ENCODE measurements around the gene EPN3.
A peak's percentile ranks its signal among the peaks of the same experiment; 100 is the strongest.

EPN3 gene

DNA sequence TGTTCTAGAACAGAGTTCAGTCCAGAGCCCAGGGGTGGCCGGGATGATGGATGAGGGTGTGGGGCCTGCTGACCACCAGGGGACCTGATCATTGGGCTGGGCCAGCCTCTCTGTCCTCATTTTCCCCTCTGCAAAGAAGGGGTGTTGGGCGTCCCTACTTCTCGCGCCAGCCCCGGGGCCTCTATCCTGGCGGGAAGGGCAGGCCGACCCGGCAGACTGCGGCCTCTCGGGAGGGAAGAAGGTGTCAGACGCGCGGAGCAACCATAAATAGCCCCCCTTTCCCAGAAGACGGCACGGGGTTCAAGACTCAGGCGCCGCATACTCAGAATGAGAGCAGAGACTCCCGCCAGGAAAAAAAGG, 26.0 kb downstream of the EPN3 start:
- Histone ChIP-seq H3K4me1 (ENCODE audit: control insufficient read depth, insufficient read depth, low read length, poor library complexity, severe bottlenecking) (peaks cover 33% of the 10 kb centered on the region), H3K4me3 (ENCODE audit: insufficient read depth, low read depth, low read length, poor library complexity, severe bottlenecking) (peak overlapping the region; percentile 64), H3K27me3 (replicated peaks; ENCODE audit: control insufficient read depth, insufficient read depth, low read length, poor library complexity, severe bottlenecking) (peaks cover 48% of the 10 kb centered on the region), H3K36me3 (ENCODE audit: control insufficient read depth, insufficient read depth, low read length) (no peaks in the 10 kb centered on the region), H3K27ac (ENCODE audit: insufficient read depth, low read length, poor library complexity, severe bottlenecking) (no peak overlapping the region), H3K9me3 (ENCODE audit: control insufficient read depth, low read length) (no peaks in the 10 kb centered on the region)
- no peak for DNase-seq

- no peak for DNase-seq
- Histone ChIP-seq H3K36me3 (ENCODE audit: control insufficient read depth, insufficient read depth, low read length) (no peaks in the 10 kb centered on the region), H3K9me3 (ENCODE audit: control insufficient read depth, low read length) (no peaks in the 10 kb centered on the region), H3K4me1 (ENCODE audit: control insufficient read depth, insufficient read depth, low read length, poor library complexity, severe bottlenecking) (peaks cover 33% of the 10 kb centered on the region), H3K27me3 (replicated peaks; ENCODE audit: control insufficient read depth, insufficient read depth, low read length, poor library complexity, severe bottlenecking) (peaks cover 48% of the 10 kb centered on the region), H3K27ac (ENCODE audit: insufficient read depth, low read length, poor library complexity, severe bottlenecking) (no peak overlapping the region), H3K4me3 (ENCODE audit: insufficient read depth, low read depth, low read length, poor library complexity, severe bottlenecking) (peak overlapping the region; percentile 64)
Measured at GRCh38 chr17:50558941-50559614, 26.5 kb downstream of the EPN3 start.

DNA sequence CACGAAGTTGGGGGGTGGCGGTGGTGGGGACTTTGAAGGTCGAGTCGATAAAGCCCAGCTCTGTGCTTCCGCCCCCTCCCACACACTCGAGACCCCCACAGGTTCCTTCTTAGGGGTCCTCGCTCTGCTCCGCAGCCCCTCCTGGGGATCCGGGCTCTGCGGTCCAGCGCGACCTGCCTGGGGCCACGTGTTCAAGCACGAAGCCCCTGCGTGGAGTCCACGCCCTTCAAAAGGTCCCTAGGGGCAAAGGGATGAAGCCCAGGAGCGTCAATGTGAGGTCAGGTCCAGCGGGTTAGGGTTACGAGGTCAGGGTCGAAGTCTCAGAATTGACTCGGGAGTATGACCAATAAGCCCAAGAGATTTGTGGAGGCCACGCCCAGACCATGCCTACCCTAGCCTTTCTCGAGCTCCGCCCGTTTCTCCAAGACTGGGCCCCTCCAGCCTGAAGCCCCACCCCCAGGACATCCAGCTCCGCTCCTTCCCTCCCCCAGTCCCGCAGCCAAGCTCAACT, 27.2 kb downstream of the EPN3 start:
- H3K4me3 ChIP-seq (ENCODE audit: insufficient read depth, low read depth, low read length, poor library complexity, severe bottlenecking): peak overlapping the region; percentile 64
- H3K36me3 ChIP-seq (ENCODE audit: control insufficient read depth, insufficient read depth, low read length): no peaks in the 10 kb centered on the region
- DNase-seq: peak in 1 of 3 donors; percentile 33
- peaks cover 33% of the 10 kb centered on the region for H3K4me1 ChIP-seq (ENCODE audit: control insufficient read depth, insufficient read depth, low read length, poor library complexity, severe bottlenecking)
- no peaks in the 10 kb centered on the region for H3K9me3 ChIP-seq (ENCODE audit: control insufficient read depth, low read length)
- no peak overlapping the region for H3K27ac ChIP-seq (ENCODE audit: insufficient read depth, low read length, poor library complexity, severe bottlenecking)
- peaks cover 48% of the 10 kb centered on the region for H3K27me3 ChIP-seq (replicated peaks; ENCODE audit: control insufficient read depth, insufficient read depth, low read length, poor library complexity, severe bottlenecking)

GRCh38 chr17:50560185-50560824, 27.8 kb downstream of the EPN3 start, which contains the start of gene CACNA1G:
TSS of gene CACNA1G (plus strand) at chr17:50560715. CDS start at chr17:50561460, 745 bp downstream.
- Histone ChIP-seq H3K4me3 (ENCODE audit: insufficient read depth, low read depth, low read length, poor library complexity, severe bottlenecking) (peak within 1 kb of the TSS; percentile 64), H3K27me3 (replicated peaks; ENCODE audit: control insufficient read depth, insufficient read depth, low read length, poor library complexity, severe bottlenecking) (peaks cover 48% of the 10 kb centered on the region), H3K4me1 (ENCODE audit: control insufficient read depth, insufficient read depth, low read length, poor library complexity, severe bottlenecking) (peaks cover 33% of the 10 kb centered on the region), H3K36me3 (ENCODE audit: control insufficient read depth, insufficient read depth, low read length) (no peaks in the 10 kb centered on the region), H3K9me3 (ENCODE audit: control insufficient read depth, low read length) (no peaks in the 10 kb centered on the region), H3K27ac (ENCODE audit: insufficient read depth, low read length, poor library complexity, severe bottlenecking) (no peak within 1 kb of the TSS)
- peak; percentile 75 to 82 (median 81) for DNase-seq

DNA sequence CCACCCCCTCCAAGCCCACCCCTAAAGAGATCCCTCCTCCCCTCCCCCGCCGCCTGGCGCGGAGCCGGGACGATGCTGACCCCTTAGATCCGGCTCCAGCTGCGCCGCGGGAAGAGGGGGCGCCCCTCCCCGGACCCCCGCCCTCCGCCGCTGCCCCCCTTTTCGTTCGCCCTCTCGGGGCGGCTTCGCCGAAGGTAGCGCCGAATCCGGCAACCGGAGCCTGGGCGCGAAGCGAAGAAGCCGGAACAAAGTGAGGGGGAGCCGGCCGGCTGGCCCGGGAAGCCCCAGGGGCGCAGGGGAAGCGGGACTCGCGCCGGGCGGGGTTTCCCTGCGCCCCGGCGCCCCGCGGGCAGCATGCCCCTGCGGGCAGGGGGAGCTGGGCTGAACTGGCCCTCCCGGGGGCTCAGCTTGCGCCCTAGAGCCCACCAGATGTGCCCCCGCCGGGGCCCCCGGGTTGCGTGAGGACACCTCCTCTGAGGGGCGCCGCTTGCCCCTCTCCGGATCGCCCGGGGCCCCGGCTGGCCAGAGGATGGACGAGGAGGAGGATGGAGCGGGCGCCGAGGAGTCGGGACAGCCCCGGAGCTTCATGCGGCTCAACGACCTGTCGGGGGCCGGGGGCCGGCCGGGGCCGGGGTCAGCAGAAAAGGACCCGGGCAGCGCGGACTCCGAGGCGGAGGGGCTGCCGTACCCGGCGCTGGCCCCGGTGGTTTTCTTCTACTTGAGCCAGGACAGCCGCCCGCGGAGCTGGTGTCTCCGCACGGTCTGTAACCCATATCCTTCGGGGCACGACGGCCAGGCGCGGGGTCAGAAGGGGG, 28.6 kb downstream of the EPN3 start:
- no peaks in the 10 kb centered on the region for H3K36me3 ChIP-seq (ENCODE audit: control insufficient read depth, insufficient read depth, low read length)
- DNase-seq: no peak
- H3K4me1 ChIP-seq (ENCODE audit: control insufficient read depth, insufficient read depth, low read length, poor library complexity, severe bottlenecking): peaks cover 33% of the 10 kb centered on the region
- peaks cover 51% of the 10 kb centered on the region for H3K27me3 ChIP-seq (replicated peaks; ENCODE audit: control insufficient read depth, insufficient read depth, low read length, poor library complexity, severe bottlenecking)
- no peak overlapping the region for H3K27ac ChIP-seq (ENCODE audit: insufficient read depth, low read length, poor library complexity, severe bottlenecking)
- no peaks in the 10 kb centered on the region for H3K9me3 ChIP-seq (ENCODE audit: control insufficient read depth, low read length)
- H3K4me3 ChIP-seq (ENCODE audit: insufficient read depth, low read depth, low read length, poor library complexity, severe bottlenecking): peak overlapping the region; percentile 64

GRCh38 chr17:50561746-50562141, 29.2 kb downstream of the EPN3 start:
- Histone ChIP-seq H3K4me1 (ENCODE audit: control insufficient read depth, insufficient read depth, low read length, poor library complexity, severe bottlenecking) (peaks cover 33% of the 10 kb centered on the region), H3K9me3 (ENCODE audit: control insufficient read depth, low read length) (no peaks in the 10 kb centered on the region), H3K27ac (ENCODE audit: insufficient read depth, low read length, poor library complexity, severe bottlenecking) (no peak overlapping the region), H3K4me3 (ENCODE audit: insufficient read depth, low read depth, low read length, poor library complexity, severe bottlenecking) (peak overlapping the region; percentile 64), H3K36me3 (ENCODE audit: control insufficient read depth, insufficient read depth, low read length) (no peaks in the 10 kb centered on the region), H3K27me3 (replicated peaks; ENCODE audit: control insufficient read depth, insufficient read depth, low read length, poor library complexity, severe bottlenecking) (peaks cover 51% of the 10 kb centered on the region)
- no peak for DNase-seq

- no peak for DNase-seq
- Histone ChIP-seq H3K4me1 (ENCODE audit: control insufficient read depth, insufficient read depth, low read length, poor library complexity, severe bottlenecking) (peaks cover 33% of the 10 kb centered on the region), H3K36me3 (ENCODE audit: control insufficient read depth, insufficient read depth, low read length) (no peaks in the 10 kb centered on the region), H3K4me3 (ENCODE audit: insufficient read depth, low read depth, low read length, poor library complexity, severe bottlenecking) (no peak overlapping the region), H3K9me3 (ENCODE audit: control insufficient read depth, low read length) (no peaks in the 10 kb centered on the region), H3K27ac (ENCODE audit: insufficient read depth, low read length, poor library complexity, severe bottlenecking) (no peak overlapping the region), H3K27me3 (replicated peaks; ENCODE audit: control insufficient read depth, insufficient read depth, low read length, poor library complexity, severe bottlenecking) (peaks cover 51% of the 10 kb centered on the region)
Measured at GRCh38 chr17:50562242-50563091, 29.9 kb downstream of the EPN3 start.

GRCh38 chr17:50563092-50563511, 30.6 kb downstream of the EPN3 start:
- no peak for DNase-seq
- H3K27me3 ChIP-seq (replicated peaks; ENCODE audit: control insufficient read depth, insufficient read depth, low read length, poor library complexity, severe bottlenecking): peaks cover 47% of the 10 kb centered on the region
- peaks cover 33% of the 10 kb centered on the region for H3K4me1 ChIP-seq (ENCODE audit: control insufficient read depth, insufficient read depth, low read length, poor library complexity, severe bottlenecking)

GRCh38 chr17:50564916-50565315, 32.4 kb downstream of the EPN3 start:
- Histone ChIP-seq H3K4me3 (ENCODE audit: insufficient read depth, low read depth, low read length, poor library complexity, severe bottlenecking) (no peak overlapping the region), H3K4me1 (ENCODE audit: control insufficient read depth, insufficient read depth, low read length, poor library complexity, severe bottlenecking) (peaks cover 21% of the 10 kb centered on the region), H3K27ac (ENCODE audit: insufficient read depth, low read length, poor library complexity, severe bottlenecking) (no peak overlapping the region), H3K27me3 (replicated peaks; ENCODE audit: control insufficient read depth, insufficient read depth, low read length, poor library complexity, severe bottlenecking) (peaks cover 29% of the 10 kb centered on the region), H3K36me3 (ENCODE audit: control insufficient read depth, insufficient read depth, low read length) (no peaks in the 10 kb centered on the region), H3K9me3 (ENCODE audit: control insufficient read depth, low read length) (no peaks in the 10 kb centered on the region)
- DNase-seq: no peak

More at GRCh38 chr17:50563092-50563511, 30.6 kb downstream of the EPN3 start:
- no peaks in the 10 kb centered on the region for H3K36me3 ChIP-seq (ENCODE audit: control insufficient read depth, insufficient read depth, low read length)
- H3K27ac ChIP-seq (ENCODE audit: insufficient read depth, low read length, poor library complexity, severe bottlenecking): no peak overlapping the region
- H3K4me3 ChIP-seq (ENCODE audit: insufficient read depth, low read depth, low read length, poor library complexity, severe bottlenecking): no peak overlapping the region
- no peaks in the 10 kb centered on the region for H3K9me3 ChIP-seq (ENCODE audit: control insufficient read depth, low read length)

Data from effector memory CD4-positive, alpha-beta T cell (primary cell).